NCI-H128 (cell line): ENCODE results near the gene CD99.
"Not testable (repeated sequence)": the region's sequence is repeated elsewhere in the genome, so short reads cannot be mapped to it uniquely, and the experiment has no call there.

Experiments
- DNase-seq: peaks from one replicate; lab custom pipeline; 2025; ENCODE audit not compliant: unreplicated experiment; lab: John Stamatoyannopoulos, UW

Gene CD99

DNA sequence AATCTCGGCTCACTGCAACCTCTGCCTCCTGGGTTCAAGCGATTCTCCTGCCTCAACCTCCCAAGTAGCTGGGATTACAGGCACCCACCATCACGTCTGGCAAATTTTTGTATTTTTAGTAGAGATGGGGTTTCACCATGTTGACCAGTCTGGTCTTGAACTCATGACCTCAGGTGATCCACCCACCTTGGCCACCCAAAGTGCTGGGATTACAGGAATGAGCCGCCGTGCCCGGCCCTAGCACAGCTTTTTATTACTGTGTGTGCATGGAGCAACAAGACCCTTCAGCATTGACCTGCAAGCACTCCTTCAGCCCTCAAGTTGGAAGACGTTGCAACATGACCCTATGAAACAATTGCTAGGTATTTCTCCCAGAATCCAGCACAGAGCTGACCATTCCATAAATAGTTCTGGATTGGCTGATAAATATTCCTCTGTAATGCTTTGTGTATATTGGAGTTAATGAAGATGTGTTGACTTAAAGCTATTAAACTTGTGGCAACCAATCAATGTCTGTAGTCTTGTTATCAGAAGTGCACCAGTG is 15.4 kb upstream of the CD99 start:
- not testable (repeated sequence) for DNase-seq

DNA sequence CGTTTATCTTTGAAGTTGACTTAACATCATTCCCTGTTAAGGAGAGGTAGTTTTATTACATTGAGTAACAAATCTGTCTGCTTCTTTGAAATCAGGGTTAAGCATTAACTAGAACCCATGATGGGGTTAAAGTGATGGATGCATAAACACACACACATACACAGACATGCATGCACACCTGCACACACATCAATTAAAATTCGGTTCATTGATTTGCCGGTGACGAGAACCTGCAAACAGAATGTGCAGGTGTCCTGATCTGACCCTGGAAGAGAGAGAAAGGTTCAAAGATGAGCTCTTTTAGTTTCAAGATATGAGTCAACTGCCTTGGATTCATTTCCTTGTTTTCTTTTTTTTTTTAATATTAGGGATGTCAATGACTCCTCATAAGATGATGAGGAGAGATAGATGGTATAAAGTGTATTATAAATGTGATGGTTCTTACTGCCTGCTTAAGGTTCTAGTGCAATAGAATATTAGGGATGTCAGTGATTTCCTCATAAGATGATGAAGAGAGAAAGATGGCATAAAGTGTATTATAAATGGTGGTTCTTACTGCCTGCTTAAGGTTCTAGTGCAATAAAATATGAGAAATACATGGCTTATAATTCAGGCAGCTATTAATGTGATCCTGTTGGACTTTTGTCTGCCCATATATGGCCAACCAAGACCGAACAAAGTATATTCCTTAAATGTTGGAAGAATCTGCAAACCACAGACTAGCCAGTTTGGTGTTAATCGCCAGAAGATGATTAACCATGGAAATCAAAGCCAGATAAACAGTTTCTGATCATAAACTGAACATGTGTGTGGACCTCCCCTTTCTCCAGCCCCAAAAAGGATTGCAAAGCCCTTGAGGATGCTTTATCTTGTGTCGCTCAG is 14.1 kb upstream of the CD99 start:
- DNase-seq: no peak

DNA sequence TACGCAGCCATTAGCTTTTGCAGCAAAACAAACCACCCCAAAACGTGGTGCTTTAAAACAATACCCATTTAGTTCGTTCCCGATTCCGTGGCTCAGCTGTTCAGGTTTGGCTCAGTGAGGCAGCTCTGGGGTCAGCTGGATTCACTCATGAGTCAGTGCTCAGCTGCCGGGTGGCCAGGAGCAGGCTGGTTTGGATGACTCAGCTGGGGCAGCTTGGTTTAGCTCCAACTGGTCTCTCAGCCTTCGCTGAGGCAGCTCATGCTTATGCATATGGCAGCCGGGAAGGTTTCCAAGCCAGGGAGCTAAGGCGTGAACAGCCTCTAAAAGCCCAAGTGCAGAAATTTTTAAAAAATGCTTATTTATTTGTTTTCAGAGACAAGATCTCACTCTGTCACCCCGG is 13.3 kb upstream of the CD99 start:
- no peak for DNase-seq

DNA sequence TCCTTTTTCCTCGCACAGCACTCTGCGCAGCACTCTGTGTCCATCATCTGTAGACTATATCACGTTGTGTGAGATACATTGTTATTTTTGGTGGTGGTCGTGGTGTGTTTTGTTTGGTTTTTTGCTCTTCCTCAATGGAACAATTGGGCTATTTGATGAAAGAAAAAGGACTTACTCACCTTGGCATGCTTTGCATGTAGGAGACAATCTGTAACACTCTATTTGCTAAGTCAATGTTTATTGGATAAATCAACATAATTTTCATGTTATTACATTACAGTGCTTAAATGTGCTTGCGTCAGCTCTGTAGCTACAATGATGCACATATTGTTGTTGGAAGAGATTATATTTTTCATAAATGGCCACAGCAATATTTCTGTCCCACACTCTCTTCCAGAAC is 12.5 kb upstream of the CD99 start:
- no peak for DNase-seq

DNA sequence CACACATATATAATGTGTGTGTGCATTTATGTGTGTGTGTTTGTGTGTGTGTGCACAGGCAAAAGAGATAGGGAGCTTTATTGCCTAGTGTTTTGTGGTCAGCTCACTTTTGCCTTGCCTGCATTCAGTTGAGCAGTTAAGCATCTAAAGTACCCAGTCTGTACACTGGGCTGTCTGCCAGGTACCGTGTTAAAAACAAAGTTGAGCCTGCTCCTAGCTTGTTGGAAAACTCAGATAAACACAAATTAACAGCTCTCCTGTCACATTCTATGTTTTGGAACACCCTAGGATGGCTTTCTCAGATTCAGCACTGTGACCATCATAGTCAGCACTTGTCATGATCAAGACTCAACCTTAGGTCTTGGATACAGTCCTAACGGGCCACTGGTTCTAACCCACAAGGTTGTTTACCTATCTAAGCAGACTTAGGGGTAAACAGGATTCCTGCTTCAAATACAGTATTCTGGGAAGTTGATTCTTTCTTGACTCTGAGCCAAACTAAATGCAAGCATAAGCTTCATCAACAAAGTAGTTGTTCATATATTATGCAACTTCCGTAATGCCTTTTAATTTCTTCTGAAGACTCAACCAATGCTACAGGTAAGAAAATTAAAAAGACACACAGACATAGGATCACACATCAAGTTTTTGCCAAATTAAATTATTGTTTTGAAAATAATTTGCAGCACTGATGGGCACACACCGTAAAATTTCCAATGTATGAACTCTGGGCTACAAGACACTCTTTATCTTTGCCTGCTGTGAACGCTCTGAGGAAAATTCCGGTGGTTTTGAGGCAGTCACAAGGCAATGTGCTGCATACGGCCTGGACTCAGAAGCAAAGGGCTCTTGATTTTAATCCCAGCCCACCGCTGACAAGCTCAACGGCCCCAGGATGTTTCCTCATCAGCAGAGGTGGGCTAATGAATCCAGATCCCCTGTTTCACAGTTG is 11.3 kb upstream of the CD99 start:
- no peak for DNase-seq

DNA sequence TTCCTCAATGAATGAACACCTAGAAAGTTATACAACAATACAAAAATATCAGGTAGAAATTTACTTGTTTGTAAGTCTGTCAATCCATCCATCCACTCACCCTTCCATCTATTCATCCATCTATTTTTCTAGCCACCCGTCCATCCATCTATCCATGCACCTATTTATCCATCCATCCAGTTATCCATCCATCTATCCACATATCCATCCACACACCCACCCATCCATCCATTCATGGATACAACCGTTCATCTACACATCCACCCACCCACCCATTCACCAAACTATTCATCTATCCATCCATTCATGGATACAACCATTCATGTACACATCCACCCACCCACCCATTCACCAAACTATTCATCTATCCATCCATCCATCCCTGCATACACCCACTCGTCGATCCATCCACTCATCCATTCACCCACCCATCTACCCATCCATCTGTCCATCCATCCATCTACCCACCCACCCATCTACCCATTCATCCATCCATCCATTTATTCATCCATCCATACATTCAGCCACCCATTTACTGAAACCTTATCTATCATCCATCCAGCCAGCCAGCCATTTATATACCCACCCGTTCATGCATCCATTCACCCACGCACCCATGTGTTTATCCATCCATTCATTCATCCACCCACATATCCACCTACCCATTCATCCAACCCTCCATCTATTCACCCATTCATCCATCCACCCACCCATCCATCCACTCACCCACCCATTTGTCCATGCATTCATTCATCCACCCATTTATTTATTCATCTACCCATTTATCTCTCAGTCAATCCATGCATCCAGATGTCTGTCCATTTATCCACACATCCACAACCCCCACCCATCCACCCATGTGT is 10.4 kb upstream of the CD99 start:
- DNase-seq: no peak

DNA sequence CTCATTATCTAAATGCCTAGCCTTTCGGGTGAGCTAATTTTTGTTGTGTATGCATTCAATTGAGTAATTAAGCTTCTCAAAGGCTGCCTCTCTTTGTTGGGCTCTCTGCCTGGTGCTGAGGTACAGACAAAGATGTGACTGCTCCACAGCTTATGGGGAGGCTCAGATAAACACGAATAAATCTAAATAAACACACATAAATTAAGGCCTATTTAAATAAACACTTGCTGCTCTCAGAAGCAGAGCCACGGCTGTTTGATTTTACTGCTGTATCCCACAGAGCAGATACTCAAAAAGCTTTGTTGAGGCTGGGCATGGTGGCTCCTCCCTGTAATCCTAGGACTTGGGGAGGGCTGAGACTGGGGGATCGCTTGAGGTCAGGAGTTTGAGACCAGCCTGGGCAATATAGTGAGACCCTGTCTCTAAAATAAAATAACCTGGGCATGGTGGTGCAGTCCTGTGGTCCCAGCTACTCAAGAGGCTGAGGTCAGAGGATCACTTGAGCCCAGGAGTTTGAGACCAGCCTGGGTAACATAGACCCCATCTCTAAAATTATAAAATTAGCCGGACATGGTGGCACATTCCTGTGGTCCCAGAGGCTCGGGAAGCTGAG is 8.4 kb upstream of the CD99 start:
- DNase-seq: no peak

DNA sequence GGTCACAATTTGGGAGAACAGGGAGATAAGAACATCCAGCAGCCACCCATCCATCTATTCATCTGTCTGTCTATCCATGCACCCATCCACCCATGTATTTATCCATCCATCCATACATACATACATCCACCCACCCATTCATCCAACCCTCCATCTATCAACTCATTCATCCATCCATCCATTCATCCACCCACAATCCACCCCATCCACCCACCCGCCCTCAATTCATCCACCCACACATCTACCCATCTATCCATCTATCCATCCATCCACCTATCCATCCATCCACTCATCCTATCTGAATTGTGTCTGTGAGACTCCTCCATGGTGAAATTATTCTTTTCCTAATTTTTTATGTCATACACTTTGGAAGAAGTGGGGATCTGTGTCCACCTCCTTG is 6.8 kb upstream of the CD99 start:
- no peak for DNase-seq

DNA sequence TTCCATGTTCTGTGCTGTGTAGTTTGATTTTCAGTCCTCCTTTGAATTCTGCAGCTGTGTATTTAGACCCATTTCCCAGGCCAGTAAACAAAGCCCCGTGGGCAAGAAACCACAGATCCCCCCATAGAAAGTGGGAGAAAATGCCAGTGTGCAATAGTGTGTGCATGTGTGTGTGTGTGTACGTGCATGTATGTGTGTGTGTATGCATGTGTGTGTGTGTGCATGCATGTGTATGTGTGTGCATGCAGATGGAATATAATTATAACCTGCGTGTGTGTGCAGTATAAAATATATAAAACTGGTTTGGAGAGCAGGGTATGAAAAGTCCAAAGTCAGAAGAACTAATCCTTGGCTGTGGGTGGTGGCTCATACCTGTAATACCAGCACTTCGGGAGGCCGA is 5.2 kb upstream of the CD99 start:
- no peak for DNase-seq

DNA sequence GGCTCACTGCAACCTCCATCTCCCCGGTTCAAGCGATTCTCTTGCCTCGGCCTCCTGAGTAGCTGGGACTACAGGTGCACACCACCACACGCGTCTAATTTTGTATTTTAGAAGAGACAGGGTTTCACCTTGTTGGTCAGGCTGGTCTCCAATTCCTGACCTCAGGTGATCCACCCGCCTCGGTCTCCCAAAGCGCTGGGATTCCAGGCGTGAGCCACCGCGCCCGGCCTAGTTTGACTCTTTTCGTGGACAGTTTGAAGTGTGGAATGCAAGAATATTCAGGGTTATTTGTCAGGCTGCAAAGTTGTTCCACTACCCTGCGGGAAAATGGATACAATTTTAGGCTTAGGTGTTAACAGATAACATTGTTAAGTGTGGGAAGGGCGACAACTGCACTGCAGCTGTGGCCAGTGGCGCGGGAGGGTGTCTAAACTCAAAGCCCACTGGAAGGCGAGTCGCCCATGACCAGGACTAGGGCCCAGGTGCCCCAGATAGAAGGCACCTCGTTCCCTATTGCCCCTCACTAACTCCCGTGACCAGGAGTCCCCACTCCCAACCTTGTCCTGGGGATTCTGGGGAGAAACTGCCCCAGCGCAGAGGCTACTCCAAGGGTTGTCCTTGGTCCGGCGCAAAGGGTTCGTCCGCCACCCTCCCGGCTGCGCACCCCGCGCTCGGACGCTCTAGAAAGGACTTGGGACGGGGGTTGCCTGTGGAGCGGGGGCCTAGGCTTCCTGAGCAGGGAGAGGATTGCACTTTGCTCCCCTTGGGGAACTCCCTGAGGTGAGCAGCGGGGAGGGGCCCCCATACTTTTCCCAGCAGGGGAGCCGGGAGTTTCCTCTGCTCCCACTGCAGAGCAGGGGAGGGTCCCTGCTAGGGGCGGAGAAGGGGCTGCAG is 1.1 kb upstream of the CD99 start:
- DNase-seq: no peak

DNA sequence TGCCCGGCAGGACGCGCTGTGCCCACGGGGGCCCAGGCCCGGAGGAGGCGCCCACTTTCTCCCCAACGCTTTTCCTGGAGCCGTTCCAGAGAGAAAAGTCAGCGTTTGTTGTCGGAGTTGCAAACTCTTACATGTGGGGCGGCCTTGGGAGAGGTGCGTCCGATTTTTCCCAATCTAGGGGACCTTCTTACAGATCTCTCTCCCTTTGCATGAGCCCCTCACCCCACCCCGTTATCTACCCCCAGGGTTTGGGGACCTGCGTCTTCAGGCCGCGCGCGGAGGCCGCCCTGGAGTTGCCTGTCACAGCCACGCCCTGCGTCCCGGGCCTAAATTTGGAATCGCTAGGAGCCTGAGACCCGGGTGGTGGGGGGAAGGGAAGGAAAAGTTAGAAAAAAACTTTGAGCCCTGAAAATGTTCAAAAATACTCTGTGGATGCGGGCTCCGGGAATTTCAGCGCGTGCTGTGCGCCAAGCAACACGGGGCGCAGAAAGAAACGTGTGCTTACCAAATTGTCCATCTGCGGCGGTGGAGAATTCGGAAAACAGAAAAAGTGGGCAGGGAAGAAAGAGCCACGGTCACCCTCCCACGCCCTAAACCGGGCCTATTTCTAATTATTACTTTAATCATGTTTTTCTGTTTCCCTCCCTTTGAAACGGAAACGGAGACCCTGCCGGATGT is 587 bp downstream of the CD99 start:
- DNase-seq: no peak

DNA sequence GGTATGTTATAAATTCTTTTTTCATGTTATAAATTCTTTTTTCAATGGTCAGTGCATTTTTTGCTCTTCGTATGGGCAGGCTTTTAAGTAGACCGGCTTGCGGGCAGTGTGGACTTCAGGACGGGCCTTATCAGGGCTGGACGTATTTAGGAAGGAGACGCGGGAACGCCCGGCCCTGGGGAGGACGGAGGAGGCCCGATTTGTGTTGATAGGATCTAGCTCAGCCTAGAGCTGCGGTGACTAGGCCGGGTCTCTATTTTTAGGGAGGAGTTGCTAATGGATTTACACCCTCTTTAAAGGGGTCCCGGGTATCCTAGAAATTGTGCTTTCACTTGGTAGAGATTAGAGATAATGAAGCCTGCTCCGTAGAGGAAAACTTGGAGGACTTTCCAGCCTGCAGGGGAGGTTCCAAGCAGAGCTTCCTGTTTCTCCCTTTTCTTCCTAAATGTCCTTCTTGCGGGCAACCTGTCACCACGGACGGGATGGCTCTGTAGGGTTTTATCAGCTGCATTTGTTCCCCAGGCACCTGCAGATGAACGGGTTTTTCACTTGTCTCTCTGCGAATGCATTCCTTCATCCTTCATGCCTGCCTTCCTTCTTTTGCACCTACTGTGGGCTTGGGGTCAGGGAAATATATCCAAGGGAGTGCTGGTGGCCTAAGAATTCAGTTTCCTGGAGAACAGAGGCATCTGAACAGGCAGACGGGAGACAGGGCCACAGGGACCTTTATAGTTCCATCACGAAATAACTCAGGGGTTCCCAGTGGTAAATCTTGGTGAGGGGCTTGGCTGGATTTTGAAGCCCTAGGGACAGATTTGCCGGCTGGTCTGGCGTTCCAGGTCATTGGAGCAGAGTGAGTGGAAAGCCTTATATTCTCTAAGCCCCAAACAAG is 1.4 kb downstream of the CD99 start:
- DNase-seq: no peak

DNA sequence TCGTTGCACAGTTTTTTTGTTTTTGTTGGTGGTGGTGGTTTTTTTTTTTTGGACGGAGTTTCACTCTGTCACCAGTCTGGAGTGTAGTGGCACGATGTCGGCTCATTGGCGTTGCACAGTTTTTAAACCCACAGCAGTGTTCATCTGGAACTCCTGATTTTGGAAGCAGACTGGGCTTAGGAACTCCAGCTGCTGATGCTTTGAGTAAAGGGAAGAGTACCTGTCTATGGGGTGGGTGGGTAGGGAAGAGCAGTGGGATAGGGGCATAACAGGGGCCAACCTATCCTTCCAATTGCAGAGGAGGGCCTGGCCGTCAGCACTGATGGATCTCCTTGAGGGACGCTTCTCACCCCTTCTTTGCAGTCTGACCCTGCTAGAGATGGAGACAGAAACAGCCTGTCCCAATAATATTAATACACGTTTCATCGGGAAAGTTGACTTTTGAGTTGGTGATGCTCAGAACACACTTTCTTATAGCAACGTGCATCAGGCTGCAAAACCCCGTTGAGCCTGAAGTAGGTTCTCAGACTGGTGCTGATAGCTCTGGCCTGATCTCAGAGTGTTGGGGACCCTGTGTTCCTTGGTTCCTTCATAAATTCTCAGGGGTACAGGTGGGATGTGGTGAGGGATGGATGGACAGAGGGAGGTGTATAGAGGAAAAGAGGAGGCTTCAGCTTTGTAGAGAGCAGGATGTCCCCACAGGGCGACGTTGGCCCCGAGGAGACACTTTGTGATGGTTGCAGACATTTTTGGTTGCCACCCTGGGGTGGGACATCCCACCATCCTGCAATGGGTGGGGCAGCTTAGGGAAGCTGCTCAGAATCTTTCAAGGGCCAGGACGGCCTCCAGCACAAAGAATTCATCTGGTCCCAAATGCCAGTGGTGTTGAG is 2.3 kb downstream of the CD99 start:
- no peak for DNase-seq

DNA sequence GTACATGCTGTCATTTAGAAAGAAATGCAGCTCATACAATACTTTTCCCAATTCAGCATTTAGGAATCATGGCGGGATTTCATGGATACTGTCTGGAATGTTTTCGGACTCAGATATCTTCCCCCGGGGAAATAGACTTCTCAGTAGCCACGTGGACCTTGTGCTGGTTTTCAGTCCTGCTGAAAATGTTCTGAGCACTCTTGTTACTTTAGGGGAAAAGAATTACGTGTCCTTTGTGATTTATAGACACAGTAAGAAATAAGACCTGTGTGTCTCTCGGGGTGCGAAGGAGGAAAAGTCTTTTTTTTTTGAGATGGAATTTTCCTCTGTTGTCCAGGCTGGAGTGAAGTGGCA is 3.8 kb downstream of the CD99 start:
- DNase-seq: no peak

DNA sequence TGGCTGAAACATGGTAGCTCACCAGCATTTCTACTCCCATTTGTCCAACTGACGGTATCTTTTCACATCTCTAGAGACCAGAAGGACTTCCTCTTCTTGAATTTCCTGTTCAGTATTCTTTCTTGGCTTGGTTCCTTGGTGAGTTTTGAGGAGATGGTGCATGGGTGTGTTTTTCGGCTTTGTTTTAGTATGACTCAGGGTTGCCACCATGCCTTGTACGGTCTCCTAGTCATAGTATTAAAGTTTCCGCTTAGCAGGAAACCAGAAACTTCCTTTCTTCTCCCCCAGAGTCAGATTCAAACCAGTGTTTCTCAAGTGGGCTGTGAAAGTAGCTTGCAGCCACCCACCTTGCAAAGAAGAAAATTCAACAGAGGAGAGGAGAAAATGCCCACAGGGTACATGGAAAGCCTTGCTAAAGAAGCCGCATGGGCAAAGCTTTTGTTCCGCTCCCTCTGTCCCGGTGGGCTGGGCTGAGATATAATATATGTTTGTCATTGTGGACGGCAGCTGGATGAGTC is 5.7 kb downstream of the CD99 start:
- DNase-seq: no peak

DNA sequence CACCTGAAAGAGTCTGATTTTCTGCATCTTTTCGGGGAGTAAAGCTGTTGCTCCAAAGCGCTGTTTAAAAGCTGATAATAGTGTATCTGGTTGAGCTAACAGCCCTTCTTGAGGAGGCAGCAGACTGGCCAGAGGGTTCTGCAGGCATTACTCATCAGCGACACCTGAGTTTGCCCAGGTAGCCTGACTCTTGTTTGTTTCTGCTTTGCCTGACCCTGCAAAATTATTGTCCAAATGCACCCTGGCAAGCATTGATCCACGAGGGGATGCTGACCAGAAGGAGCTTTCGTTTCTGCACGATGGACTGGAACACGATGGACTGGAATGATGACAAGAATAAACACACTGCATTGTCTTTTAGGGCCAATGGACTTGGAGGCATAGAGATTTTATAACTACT is 6.2 kb downstream of the CD99 start:
- DNase-seq: no peak
